BLaER1 treated with 17β-estradiol and CSF1 and Interleukin-3, amounts not matched to agents 10 nM and 100 nM (cell line): ENCODE measurements around the gene GALNT9.

Source experiments
- H3K27ac ChIP-seq, 11 experiments: shearing (Covaris generic); formaldehyde crosslinking; 2 replicates each; pipeline ENCODE4 v1.8.1; 2022
- H3K27me3 ChIP-seq, 11 experiments: shearing (Covaris generic); formaldehyde crosslinking; 2 replicates each; pipeline ENCODE4 v1.8.1; 2022
- H3K36me3 ChIP-seq, 11 experiments: shearing (Covaris generic); formaldehyde crosslinking; 2 replicates each; pipeline ENCODE4 v1.8.1; 2022
- H3K4me1 ChIP-seq, 10 experiments: shearing (Covaris generic); formaldehyde crosslinking; 2 replicates each; pipeline ENCODE4 v1.8.1; 2022
- H3K4me2 ChIP-seq, 11 experiments: shearing (Covaris generic); formaldehyde crosslinking; 2 replicates each; pipeline ENCODE4 v1.8.1; 2022
- H3K4me3 ChIP-seq, 10 experiments: shearing (Covaris generic); formaldehyde crosslinking; 2 replicates each; pipeline ENCODE4 v1.8.1; 2022
- H3K9ac ChIP-seq, 11 experiments: shearing (Covaris generic); formaldehyde crosslinking; 2 replicates each; pipeline ENCODE4 v1.8.1; 2022
- H3K9me3 ChIP-seq, 11 experiments: shearing (Covaris generic); formaldehyde crosslinking; replicated peaks in 1 of 11; 2 replicates each; pipeline ENCODE4 v1.8.1; 2022
- H4K20me1 ChIP-seq, 11 experiments: shearing (Covaris generic); formaldehyde crosslinking; 2 replicates each; pipeline ENCODE4 v1.8.1; 2022
- Cebpa-rat ChIP-seq, 11 experiments: shearing (Covaris generic); IDR thresholded peaks; 2 replicates each; pipeline ENCODE4 v1.8.1; 2022

Gene GALNT9

GRCh38 chr12:132265056-132265800, 64.2 kb downstream of the GALNT9 start:
- Histone ChIP-seq H3K4me2 (no peak overlapping the region), H3K9me3 (no peaks in the 10 kb centered on the region)
- no peak for TF ChIP-seq Cebpa-rat (IDR thresholded peaks at IDR 0.05)

DNA sequence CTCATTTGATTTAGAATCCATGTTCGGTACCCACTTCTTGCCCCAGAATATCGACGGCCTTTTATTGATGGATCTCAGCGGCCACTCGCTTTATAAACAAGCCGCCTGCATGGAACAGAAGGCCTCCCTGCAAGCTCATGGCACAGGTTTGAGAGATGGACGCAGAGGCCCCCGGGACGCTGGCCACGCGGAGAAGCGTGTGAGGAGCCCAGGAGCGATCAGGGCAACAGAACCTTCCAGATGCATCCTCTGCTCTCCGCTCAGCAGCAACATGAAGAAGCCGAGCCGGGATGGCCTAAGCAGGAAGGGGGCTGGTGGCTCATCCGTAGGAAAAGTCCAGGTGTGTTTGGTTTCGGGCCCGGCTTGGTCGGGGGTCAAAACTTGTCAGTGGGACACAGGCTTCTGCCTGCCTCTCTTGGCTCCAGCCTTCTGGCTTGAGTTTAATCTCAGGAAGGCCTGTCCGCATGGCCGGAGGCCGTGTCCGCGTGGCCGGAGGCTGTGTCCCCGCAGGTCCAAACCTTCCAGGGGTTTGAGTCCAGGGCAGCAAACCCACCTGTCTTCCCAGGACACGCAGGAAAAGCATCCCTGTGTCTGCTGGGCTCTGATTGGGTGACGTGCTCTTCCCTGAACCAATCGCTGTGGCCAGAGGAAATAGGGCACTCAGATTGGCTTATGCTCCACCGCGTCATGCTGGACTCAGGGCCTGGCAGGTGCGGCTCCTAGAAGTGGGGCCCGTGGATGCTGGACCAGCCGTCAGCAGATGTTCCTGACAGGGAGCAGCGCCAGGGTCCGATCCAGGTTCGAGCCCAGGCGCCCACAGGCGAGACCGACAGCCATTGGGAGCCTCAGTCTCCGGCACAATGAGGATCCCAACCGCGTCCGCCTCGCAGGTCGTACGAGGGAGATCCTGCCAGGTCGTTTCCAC, 65.0 kb downstream of the GALNT9 start:
- Histone ChIP-seq H4K20me1 (peaks cover 0 to 17% (median 0%) of the 10 kb centered on the region in 11 experiments; a peak in 2 of 22 replicates), H3K9me3 (no peaks in the 10 kb centered on the region), H3K36me3 (no peaks in the 10 kb centered on the region), H3K27me3 (peaks cover 0 to 7% (median 2%) of the 10 kb centered on the region in 11 experiments; a peak in 10 of 22 replicates), H3K27ac (no peak overlapping the region), H3K4me3 (no peak overlapping the region), H3K4me2 (peak overlapping the region in 3 of 11 experiments; percentile 25 to 40 (median 35); a peak in 4 of 22 replicates), H3K9ac (no peak overlapping the region), H3K4me1 (peaks cover 10 to 42% (median 31%) of the 10 kb centered on the region in 10 experiments)
- no peak for TF ChIP-seq Cebpa-rat (IDR thresholded peaks at IDR 0.05)

More at GRCh38 chr12:132265056-132265800, 64.2 kb downstream of the GALNT9 start:
- H3K36me3 ChIP-seq: no peaks in the 10 kb centered on the region
- H3K4me3 ChIP-seq: no peak overlapping the region
- no peak overlapping the region for H3K27ac ChIP-seq
- no peak overlapping the region for H3K9ac ChIP-seq
- H3K4me1 ChIP-seq: peaks cover 10 to 33% (median 23%) of the 10 kb centered on the region in 10 experiments
- peaks cover 0 to 25% (median 0%) of the 10 kb centered on the region in 11 experiments; a peak in 3 of 22 replicates for H4K20me1 ChIP-seq
- H3K27me3 ChIP-seq: peaks cover 3 to 15% (median 10%) of the 10 kb centered on the region in 11 experiments

DNA sequence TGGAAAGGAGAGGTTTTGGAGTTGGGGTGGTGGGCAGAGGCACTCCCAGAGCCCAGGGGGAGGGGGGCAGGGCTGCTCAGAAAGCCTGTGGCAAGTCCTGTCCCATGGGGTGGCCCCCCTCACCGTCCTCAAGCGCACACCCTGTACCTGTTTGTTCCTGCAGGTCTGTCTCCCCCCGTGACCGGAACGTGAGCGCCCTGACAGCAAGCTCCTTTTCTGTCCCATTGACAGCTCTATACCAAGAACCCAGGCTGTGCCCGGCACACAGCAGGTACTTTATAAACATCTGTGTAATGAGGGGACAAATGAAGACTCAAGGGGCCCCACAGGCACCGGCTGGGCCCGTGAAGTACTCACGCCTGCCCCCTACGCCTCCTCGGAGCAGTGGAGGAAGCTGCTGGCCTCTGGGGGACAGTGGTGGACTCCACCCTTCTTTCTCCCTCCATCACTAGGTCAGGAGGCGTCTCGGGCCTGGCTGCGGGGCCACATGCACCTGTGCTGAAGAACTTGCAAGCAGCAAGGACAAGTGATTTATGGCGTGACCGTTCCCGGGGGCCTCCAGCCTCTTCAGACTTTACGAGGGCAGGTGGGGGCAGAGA, 65.8 kb downstream of the GALNT9 start:
- peaks cover 10 to 48% (median 34%) of the 10 kb centered on the region in 10 experiments for H3K4me1 ChIP-seq
- no peak for TF ChIP-seq Cebpa-rat (IDR thresholded peaks at IDR 0.05)
- no peak overlapping the region for H3K4me3 ChIP-seq
- peaks cover 0 to 10% (median 0%) of the 10 kb centered on the region in 11 experiments; a peak in 1 of 22 replicates for H4K20me1 ChIP-seq
- H3K27ac ChIP-seq: no peak overlapping the region
- H3K4me2 ChIP-seq: peak overlapping the region in 7 of 11 experiments; percentile 2 to 40 (median 26); a peak in 9 of 22 replicates
- no peaks in the 10 kb centered on the region for H3K9me3 ChIP-seq
- H3K36me3 ChIP-seq: no peaks in the 10 kb centered on the region
- H3K9ac ChIP-seq: no peak overlapping the region
- no peaks in the 10 kb centered on the region for H3K27me3 ChIP-seq

- Histone ChIP-seq H3K27ac (no peak overlapping the region), H3K4me1 (peaks cover 10 to 48% (median 34%) of the 10 kb centered on the region in 10 experiments), H4K20me1 (peaks cover 0 to 10% (median 0%) of the 10 kb centered on the region in 11 experiments; a peak in 1 of 22 replicates), H3K36me3 (no peaks in the 10 kb centered on the region), H3K9me3 (no peaks in the 10 kb centered on the region), H3K9ac (no peak overlapping the region), H3K4me3 (no peak overlapping the region), H3K4me2 (peak overlapping the region in 6 of 11 experiments; percentile 1 to 35 (median 14); a peak in 9 of 22 replicates), H3K27me3 (no peaks in the 10 kb centered on the region)
- TF ChIP-seq Cebpa-rat (IDR thresholded peaks at IDR 0.05): no peak
These were observed 66.4 kb downstream of the GALNT9 start for GRCh38 chr12:132263061-132263360.

GRCh38 chr12:132262256-132263060, 66.9 kb downstream of the GALNT9 start:
- H3K4me1 ChIP-seq: peaks cover 10 to 48% (median 34%) of the 10 kb centered on the region in 10 experiments
- no peak overlapping the region for H3K4me3 ChIP-seq
- no peaks in the 10 kb centered on the region for H3K27me3 ChIP-seq

GRCh38 chr12:132261328-132262138, 67.9 kb downstream of the GALNT9 start:
- Histone ChIP-seq H3K27me3 (no peaks in the 10 kb centered on the region), H3K4me1 (peaks cover 10 to 48% (median 34%) of the 10 kb centered on the region in 10 experiments), H3K9me3 (no peaks in the 10 kb centered on the region), H3K27ac (no peak overlapping the region), H3K9ac (peak overlapping the region in 1 of 11 experiments; percentile 28; a peak in 1 of 22 replicates), H3K36me3 (no peaks in the 10 kb centered on the region), H4K20me1 (peaks cover 0 to 10% (median 0%) of the 10 kb centered on the region in 11 experiments; a peak in 1 of 22 replicates), H3K4me3 (no peak overlapping the region), H3K4me2 (peak overlapping the region in 9 of 11 experiments; percentile 3 to 69 (median 52); a peak in 16 of 22 replicates)
- TF ChIP-seq Cebpa-rat (IDR thresholded peaks at IDR 0.05): no peak

More at GRCh38 chr12:132262256-132263060, 66.9 kb downstream of the GALNT9 start:
- H3K9me3 ChIP-seq: no peaks in the 10 kb centered on the region
- H3K27ac ChIP-seq: no peak overlapping the region
- H3K4me2 ChIP-seq: peak overlapping the region in 10 of 11 experiments; percentile 2 to 69 (median 41); a peak in 18 of 22 replicates
- TF ChIP-seq Cebpa-rat (IDR thresholded peaks at IDR 0.05): no peak
- peaks cover 0 to 10% (median 0%) of the 10 kb centered on the region in 11 experiments; a peak in 1 of 22 replicates for H4K20me1 ChIP-seq
- no peak overlapping the region for H3K9ac ChIP-seq
- no peaks in the 10 kb centered on the region for H3K36me3 ChIP-seq

- no peak for TF ChIP-seq Cebpa-rat (IDR thresholded peaks at IDR 0.05)
- 0 out of 22 replicates have a peak overlapping the region, but pooled peaks of 1 of the 11 experiments have one; percentile 69 for H3K4me2 ChIP-seq
- peaks cover 0 to 10% (median 0%) of the 10 kb centered on the region in 11 experiments; a peak in 2 of 22 replicates for H4K20me1 ChIP-seq
- H3K4me1 ChIP-seq: peaks cover 10 to 48% (median 34%) of the 10 kb centered on the region in 10 experiments
- H3K9ac ChIP-seq: no peak overlapping the region
- H3K36me3 ChIP-seq: no peaks in the 10 kb centered on the region
- no peak overlapping the region for H3K27ac ChIP-seq
- H3K9me3 ChIP-seq: no peaks in the 10 kb centered on the region
- no peak overlapping the region for H3K4me3 ChIP-seq
- no peaks in the 10 kb centered on the region for H3K27me3 ChIP-seq
These were observed 68.7 kb downstream of the GALNT9 start for GRCh38 chr12:132260721-132261120.
